MM.1S (cell line): Measurements from ENCODE around the gene SNX21.

ENCODE experiments used
- EZH2phosphoT487 ChIP-seq: fragments of 300-600 bp; sonication (generic); IDR thresholded peaks from 2 replicates; pipeline ENCODE4 v1.6.1; 2018; ENCODE audit warnings: antibody characterized with exemption, low read length
- TF ChIP-seq, protein P1 (sequence below): fragments of 300-600 bp; sonication (generic); IDR thresholded peaks from 2 replicates; pipeline ENCODE4 v1.5.1; 2016; ENCODE audit warnings: antibody characterized with exemption, low read length, mixed read lengths

DNA sequence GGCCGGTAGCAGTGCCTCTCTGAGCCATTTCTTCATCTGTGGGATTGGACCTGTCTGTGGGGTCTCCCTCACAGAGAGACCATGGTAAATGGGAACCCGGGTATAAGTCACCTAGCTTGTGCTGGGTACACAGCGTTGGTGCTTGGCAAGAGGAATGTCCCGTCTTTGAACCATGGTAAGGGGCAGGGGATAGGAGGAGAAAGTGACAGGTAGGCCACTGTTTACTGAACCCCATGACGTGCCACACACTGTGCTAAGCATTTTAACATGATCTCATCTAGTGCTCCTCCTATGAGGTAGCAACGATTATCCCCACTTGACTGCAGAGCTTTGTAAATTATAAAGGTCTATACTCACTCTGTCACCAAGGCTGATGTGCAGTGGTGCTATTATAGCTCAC lies 5.9 kb upstream of the SNX21 start:
- TF ChIP-seq, protein P1, sequence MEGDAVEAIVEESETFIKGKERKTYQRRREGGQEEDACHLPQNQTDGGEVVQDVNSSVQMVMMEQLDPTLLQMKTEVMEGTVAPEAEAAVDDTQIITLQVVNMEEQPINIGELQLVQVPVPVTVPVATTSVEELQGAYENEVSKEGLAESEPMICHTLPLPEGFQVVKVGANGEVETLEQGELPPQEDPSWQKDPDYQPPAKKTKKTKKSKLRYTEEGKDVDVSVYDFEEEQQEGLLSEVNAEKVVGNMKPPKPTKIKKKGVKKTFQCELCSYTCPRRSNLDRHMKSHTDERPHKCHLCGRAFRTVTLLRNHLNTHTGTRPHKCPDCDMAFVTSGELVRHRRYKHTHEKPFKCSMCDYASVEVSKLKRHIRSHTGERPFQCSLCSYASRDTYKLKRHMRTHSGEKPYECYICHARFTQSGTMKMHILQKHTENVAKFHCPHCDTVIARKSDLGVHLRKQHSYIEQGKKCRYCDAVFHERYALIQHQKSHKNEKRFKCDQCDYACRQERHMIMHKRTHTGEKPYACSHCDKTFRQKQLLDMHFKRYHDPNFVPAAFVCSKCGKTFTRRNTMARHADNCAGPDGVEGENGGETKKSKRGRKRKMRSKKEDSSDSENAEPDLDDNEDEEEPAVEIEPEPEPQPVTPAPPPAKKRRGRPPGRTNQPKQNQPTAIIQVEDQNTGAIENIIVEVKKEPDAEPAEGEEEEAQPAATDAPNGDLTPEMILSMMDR, result no peak
- TF ChIP-seq EZH2phosphoT487, result no peak
